ENCODE data around the gene TFPI.
"Not testable (repeated sequence)": the region's sequence is repeated elsewhere in the genome, so short reads cannot be mapped to it uniquely, and the experiment has no call there.

Gene TFPI

DNA sequence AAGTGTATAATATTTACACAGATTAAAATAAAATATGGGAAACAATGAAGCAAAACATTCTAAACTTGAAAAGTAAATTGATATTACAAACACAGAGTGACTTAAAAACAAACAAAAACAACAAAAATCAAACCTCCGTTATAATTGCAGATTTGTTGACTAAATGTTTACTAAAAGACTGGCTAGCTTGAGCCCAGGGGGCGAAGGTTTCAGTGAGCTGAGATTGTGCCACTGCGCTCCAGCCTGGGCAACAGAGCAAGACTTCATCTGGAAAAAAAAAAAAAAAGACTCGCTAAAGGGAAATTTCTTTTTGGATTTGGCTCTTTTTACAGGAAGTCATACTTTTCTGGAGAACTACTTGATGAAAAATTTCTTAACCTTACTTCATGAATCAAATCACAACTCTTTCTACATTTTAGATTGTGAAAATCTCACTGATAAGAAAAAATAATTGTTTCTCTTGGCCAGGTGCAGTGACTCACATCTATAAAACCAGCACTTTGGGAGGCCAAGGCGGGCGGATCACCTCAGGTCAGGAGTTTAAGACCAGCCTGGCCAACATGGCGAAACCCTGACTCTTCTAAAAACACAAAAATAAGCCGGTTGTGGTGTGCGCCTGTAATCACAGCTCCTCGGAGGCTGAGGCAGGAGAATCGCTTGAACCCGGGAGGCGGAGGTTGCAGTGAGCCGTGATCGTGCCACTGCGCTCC, 9.7 kb downstream of the TFPI start:
- H3K9me3 ChIP-seq (ENCODE audit: control insufficient read depth, low read length): peaks cover under 1% of the 10 kb centered on the region
- no peak overlapping the region for H3K27ac ChIP-seq (ENCODE audit: low read depth, low read length, severe bottlenecking)
- peaks cover 56% of the 10 kb centered on the region for H3K36me3 ChIP-seq (ENCODE audit: control insufficient read depth, insufficient read depth, low read length)
- 94 to 97% methylated on average over 7 to 13 of the region's 16 CpGs for WGBS, 2 experiments (ENCODE audit: insufficient coverage in 2 of 2)
- H3K4me1 ChIP-seq (ENCODE audit: control insufficient read depth, insufficient read depth, low read length, poor library complexity, severe bottlenecking): peaks cover 23% of the 10 kb centered on the region
- H3K4me3 ChIP-seq (ENCODE audit: extremely low read depth, insufficient read depth, low read length, poor library complexity, severe bottlenecking): no peak overlapping the region

DNA sequence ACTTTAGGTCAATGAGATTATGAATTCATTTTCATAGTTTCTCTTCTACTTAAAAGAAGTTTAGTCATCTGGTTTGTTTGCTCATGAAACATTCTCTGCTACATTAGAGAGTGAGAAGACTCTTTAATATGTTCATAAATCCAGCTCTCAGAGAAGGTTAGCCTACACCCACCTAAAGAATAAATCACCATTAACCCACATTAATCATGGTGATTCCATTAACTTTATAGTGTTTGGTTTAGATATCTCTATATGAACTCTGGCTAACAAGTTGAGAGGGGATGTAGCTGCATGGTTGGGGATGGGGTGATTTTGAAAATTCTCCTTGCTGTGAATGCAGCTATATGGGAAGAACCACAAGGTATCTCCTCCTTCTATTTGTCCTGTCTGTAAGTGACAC, 10.7 kb downstream of the TFPI start:
- H3K27ac ChIP-seq (ENCODE audit: low read depth, low read length, severe bottlenecking): no peak overlapping the region
- peaks cover 5% of the 10 kb centered on the region for H3K9me3 ChIP-seq (ENCODE audit: control insufficient read depth, low read length)
- H3K4me3 ChIP-seq (ENCODE audit: extremely low read depth, insufficient read depth, low read length, poor library complexity, severe bottlenecking): no peak overlapping the region
- H3K4me1 ChIP-seq (ENCODE audit: control insufficient read depth, insufficient read depth, low read length, poor library complexity, severe bottlenecking): peaks cover 19% of the 10 kb centered on the region
- peaks cover 57% of the 10 kb centered on the region for H3K36me3 ChIP-seq (ENCODE audit: control insufficient read depth, insufficient read depth, low read length)

DNA sequence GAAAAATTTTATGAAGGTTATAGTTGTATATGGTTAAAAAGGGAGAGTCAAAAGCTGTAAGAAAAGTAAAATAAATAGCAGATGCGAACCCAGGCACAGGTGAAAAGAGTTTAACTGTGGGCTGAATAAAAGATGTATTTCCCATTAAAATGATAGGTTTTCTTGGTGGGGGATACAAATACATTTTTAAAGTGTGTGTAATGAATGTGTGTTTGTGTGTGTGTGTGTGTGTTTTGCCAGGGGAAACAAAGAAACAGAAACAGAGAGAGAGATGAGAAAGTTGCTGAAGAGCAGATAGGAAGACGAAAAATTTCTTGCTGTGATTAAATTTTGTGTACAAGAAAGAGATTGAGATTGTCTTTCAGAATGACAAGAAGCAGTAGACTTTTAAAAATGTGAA, 12.1 kb downstream of the TFPI start:
- Histone ChIP-seq H3K4me3 (ENCODE audit: extremely low read depth, insufficient read depth, low read length, poor library complexity, severe bottlenecking) (no peak overlapping the region), H3K36me3 (ENCODE audit: control insufficient read depth, insufficient read depth, low read length) (peaks cover 56% of the 10 kb centered on the region), H3K9me3 (ENCODE audit: control insufficient read depth, low read length) (peaks cover 11% of the 10 kb centered on the region), H3K27ac (ENCODE audit: low read depth, low read length, severe bottlenecking) (peak overlapping the region; percentile 44), H3K4me1 (ENCODE audit: control insufficient read depth, insufficient read depth, low read length, poor library complexity, severe bottlenecking) (peaks cover 18% of the 10 kb centered on the region)
- WGBS, 2 experiments (ENCODE audit: insufficient coverage in 2 of 2): 94 to 100% methylated on average over 2 of the region's 2 CpGs

DNA sequence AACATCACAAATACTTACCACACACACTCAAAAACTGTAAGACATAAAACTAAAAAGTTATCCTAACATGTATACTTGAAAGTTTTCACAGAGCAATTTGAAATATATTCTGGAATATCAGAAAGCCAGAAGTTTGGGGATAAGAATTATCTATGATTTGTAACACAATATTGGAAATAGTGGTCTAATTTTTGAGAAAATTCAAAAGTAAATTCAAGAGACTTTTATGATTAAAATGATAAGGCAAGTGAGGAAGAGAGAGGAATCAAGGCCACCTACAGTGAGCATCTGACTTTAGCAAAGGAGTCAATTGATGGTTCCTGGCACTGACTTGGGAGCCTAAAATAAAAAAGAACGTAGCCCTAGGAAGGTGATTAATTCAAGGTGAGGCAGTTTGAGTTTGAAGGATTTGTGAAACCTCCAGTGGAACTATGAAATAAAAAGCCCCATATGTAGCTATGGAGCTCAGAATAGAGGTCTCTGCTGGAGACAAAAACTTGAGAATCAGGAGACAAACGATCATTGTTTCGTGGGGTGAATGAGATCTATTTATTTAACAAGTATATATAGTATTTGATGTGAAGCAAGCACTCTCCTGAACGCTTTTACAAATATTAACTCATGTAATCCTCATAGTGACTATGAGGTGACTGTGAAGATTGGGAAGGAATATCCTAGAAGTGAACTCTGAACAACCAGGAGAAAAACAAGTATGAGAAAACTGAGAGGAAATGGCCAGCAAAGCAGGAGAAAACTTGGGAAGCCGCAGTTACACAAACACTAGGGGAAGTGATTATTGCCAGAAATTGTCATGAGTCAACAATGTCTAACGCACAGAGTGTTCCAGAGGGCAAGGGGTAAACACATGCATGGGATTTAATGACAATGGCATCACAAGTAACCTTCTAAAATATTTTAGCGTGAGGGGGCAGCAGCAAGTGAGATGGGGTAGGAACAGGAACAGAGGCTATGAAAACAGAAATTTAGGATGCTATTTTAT, 12.8 kb downstream of the TFPI start:
- H3K9me3 ChIP-seq (ENCODE audit: control insufficient read depth, low read length): peaks cover 11% of the 10 kb centered on the region
- peak overlapping the region; percentile 44 for H3K27ac ChIP-seq (ENCODE audit: low read depth, low read length, severe bottlenecking)
- H3K4me1 ChIP-seq (ENCODE audit: control insufficient read depth, insufficient read depth, low read length, poor library complexity, severe bottlenecking): peaks cover 12% of the 10 kb centered on the region
- 80 to 85% methylated on average over 4 of the region's 7 CpGs for WGBS, 2 experiments (ENCODE audit: insufficient coverage in 2 of 2)
- H3K4me3 ChIP-seq (ENCODE audit: extremely low read depth, insufficient read depth, low read length, poor library complexity, severe bottlenecking): no peak overlapping the region
- H3K36me3 ChIP-seq (ENCODE audit: control insufficient read depth, insufficient read depth, low read length): peaks cover 54% of the 10 kb centered on the region

DNA sequence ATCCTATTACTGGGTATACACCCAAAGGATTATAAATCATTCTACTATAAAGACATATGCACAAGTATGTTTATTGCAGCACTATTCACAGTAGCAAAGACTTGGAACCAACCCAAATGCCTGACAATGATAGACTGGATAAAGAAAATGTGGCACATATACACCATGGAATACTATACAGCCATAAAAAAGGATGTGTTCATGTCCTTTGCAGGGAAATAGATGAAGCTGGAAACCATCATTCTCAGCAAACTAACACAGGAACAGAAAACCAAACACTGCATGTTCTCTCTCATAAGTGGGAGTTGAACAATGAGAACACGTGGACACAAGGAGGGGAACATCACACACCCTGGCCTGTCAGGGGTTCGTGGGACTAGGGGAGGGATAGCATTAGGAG, 16.0 kb downstream of the TFPI start:
- H3K4me1 ChIP-seq (ENCODE audit: control insufficient read depth, insufficient read depth, low read length, poor library complexity, severe bottlenecking); H3K4me3 ChIP-seq (ENCODE audit: extremely low read depth, insufficient read depth, low read length, poor library complexity, severe bottlenecking); H3K27ac ChIP-seq (ENCODE audit: low read depth, low read length, severe bottlenecking): not testable (repeated sequence)
- H3K9me3 ChIP-seq (ENCODE audit: control insufficient read depth, low read length): peaks cover 17% of the 10 kb centered on the region
- H3K36me3 ChIP-seq (ENCODE audit: control insufficient read depth, insufficient read depth, low read length): peaks cover 53% of the 10 kb centered on the region
- 80% methylated on average over 2 of the region's 2 CpGs; no CpG with 5 or more reads in 1 of the 2 experiments for WGBS, 2 experiments (ENCODE audit: insufficient coverage in 2 of 2)

DNA sequence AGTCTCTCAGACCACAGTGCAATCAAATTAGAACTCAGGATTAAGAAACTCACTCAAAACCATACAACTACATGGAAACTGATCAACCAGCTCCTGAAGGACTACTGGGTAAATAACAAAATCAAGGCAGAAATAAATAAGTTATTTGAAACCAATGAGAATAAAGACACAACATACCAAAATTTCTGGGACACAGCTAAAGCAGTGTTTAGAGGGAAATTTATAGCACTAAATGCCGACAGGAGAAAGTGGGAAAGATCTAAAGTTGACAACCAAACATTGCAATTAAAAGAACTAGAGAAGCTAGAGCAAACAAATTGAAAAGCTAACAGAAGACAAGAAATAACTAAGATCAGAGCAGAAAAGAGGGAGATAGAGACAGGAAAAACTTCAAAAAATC, 18.9 kb downstream of the TFPI start:
- peaks cover 17% of the 10 kb centered on the region for H3K9me3 ChIP-seq (ENCODE audit: control insufficient read depth, low read length)
- not testable (repeated sequence) for H3K4me3 ChIP-seq (ENCODE audit: extremely low read depth, insufficient read depth, low read length, poor library complexity, severe bottlenecking); H3K27ac ChIP-seq (ENCODE audit: low read depth, low read length, severe bottlenecking); H3K4me1 ChIP-seq (ENCODE audit: control insufficient read depth, insufficient read depth, low read length, poor library complexity, severe bottlenecking)
- no CpG with 5 or more reads among the region's 1 CpG for WGBS, 2 experiments (ENCODE audit: insufficient coverage in 2 of 2)
- peaks cover 50% of the 10 kb centered on the region for H3K36me3 ChIP-seq (ENCODE audit: control insufficient read depth, insufficient read depth, low read length)

DNA sequence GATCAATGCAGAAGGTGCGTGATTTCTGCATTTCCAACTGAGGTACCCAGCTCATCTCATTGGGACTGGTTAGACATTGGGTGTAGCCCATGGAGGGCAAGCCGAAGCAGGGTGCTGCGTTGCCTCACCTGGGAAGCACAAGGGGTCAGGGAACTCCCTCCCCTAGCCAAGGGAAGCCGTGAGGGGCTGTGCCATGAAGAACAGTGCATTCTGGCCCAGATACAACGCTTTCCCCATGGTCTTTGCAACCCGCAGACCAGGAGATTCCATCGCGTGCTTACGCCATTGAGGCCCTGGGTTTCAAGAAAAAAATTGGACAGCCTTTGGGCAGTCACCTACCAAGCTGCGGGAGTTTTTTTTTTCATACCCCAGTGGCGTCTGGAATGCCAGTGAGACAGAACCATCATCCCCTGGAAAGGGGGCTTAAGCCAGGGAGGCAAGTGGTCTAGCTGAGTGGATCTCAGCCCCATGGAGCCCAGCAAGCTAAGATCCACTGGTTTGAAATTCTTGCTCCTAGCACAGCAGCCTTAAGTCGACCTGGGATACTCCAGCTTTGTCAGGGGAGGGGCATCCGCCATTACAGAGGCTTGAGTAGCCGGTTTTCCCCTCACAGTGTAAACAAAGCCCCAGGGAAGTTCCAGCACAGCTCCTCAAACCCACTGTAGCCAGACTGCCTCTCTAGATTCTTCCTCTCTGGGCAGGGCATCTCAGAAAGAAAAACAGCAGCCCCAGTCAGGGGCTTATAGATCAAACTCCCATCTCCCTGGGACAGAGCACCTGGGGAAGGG, 21.7 kb downstream of the TFPI start:
- H3K4me1 ChIP-seq (ENCODE audit: control insufficient read depth, insufficient read depth, low read length, poor library complexity, severe bottlenecking): no peaks in the 10 kb centered on the region
- H3K36me3 ChIP-seq (ENCODE audit: control insufficient read depth, insufficient read depth, low read length): peaks cover 51% of the 10 kb centered on the region
- H3K9me3 ChIP-seq (ENCODE audit: control insufficient read depth, low read length): peaks cover 6% of the 10 kb centered on the region
- H3K27ac ChIP-seq (ENCODE audit: low read depth, low read length, severe bottlenecking): no peak overlapping the region
- WGBS, 2 experiments (ENCODE audit: insufficient coverage in 2 of 2): 91 to 92% methylated on average over 11 to 13 of the region's 14 CpGs
- no peak overlapping the region for H3K4me3 ChIP-seq (ENCODE audit: extremely low read depth, insufficient read depth, low read length, poor library complexity, severe bottlenecking)

DNA sequence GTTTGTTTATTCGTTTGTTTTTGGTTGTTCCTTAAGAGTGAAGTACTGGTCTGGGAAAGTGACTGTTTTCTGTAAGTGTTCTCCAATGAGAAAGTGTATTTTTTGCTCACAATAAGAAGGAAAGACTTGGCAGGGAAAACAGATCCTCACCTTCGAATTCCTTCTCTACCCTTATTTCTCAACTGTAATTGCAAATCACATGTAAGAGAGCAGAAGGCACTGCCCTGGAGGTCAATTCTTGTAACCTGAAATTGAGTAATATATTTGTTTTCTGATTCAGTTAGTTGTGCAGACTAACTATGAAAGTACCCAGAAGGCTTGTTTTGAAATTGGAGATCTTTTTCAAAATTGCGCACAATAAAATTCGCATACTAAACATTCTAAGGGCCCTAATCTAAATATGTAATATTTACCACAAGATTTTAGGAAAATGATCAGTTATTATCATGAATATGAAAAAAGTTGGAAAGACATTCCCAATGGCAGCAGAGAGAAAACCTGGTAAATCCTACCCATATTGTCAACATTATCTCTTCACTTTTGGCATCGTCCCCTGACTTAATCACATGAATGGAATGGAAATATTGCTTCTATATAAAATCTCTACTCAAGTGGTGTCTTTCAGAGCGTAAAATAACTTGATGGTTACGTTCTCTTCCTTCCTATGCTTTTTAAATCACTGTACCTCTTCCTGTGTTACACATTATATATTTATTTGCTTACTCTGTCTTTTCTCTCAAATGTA, 24.1 kb downstream of the TFPI start:
- WGBS, 2 experiments (ENCODE audit: insufficient coverage in 2 of 2): no CpG with 5 or more reads among the region's 7 CpGs
- H3K36me3 ChIP-seq (ENCODE audit: control insufficient read depth, insufficient read depth, low read length): peaks cover 54% of the 10 kb centered on the region
- no peak overlapping the region for H3K4me3 ChIP-seq (ENCODE audit: extremely low read depth, insufficient read depth, low read length, poor library complexity, severe bottlenecking)
- no peak overlapping the region for H3K27ac ChIP-seq (ENCODE audit: low read depth, low read length, severe bottlenecking)
- peaks cover under 1% of the 10 kb centered on the region for H3K9me3 ChIP-seq (ENCODE audit: control insufficient read depth, low read length)
- H3K4me1 ChIP-seq (ENCODE audit: control insufficient read depth, insufficient read depth, low read length, poor library complexity, severe bottlenecking): no peaks in the 10 kb centered on the region

DNA sequence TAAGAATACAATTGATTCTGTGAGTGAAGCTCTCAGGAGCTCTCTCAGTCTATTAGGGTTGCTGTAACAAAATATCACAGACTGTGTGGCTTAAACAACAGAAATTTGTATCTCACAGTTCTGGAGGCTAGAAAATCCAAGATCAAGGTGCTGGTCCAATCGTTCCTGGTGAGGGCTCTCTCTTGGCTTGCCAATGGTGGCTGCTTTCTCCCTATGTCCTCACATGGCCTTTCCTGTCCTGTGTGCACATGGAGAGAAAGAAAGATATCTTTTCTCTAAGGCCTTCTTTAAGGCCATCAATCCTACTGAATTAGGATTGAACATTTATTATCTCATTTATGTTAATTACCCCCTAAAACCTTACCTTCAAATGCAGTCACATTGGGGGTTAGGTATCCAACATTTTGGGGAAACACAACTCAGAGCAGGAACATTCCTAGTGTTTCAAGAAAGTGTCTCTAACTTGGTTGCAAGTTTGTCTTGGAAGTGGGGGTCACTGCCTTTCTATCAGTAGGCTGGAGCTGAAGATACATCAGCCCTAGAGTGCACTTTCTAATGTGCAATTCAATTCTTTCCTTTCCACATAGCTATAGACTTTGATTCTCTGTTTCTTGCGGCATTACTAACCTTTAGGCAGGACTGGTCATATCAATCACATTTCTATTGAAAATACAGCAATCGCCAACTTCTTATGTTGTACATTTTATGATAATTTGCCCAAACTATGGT, 24.8 kb downstream of the TFPI start:
- H3K4me1 ChIP-seq (ENCODE audit: control insufficient read depth, insufficient read depth, low read length, poor library complexity, severe bottlenecking): no peaks in the 10 kb centered on the region
- H3K27ac ChIP-seq (ENCODE audit: low read depth, low read length, severe bottlenecking): no peak overlapping the region
- peaks cover 52% of the 10 kb centered on the region for H3K36me3 ChIP-seq (ENCODE audit: control insufficient read depth, insufficient read depth, low read length)
- H3K9me3 ChIP-seq (ENCODE audit: control insufficient read depth, low read length): no peaks in the 10 kb centered on the region
- 100% methylated on average over 2 of the region's 3 CpGs; no CpG with 5 or more reads in 1 of the 2 experiments for WGBS, 2 experiments (ENCODE audit: insufficient coverage in 2 of 2)
- H3K4me3 ChIP-seq (ENCODE audit: extremely low read depth, insufficient read depth, low read length, poor library complexity, severe bottlenecking): no peak overlapping the region
